Peyer's patch (tissue), 4 donors: ENCODE data around the gene C17orf78.

Experiments
- POLR2A ChIP-seq, 2 donors: fragments of 450-650 bp; IDR thresholded peaks; one replicate each; pipeline ENCODE4 v1.5.1; 2017; ENCODE audit warnings: antibody characterized with exemption in 2 of 2, mild to moderate bottlenecking in 2 of 2, moderate library complexity in 2 of 2
- TF ChIP-seq, protein P1 (sequence below), 6 experiments: fragments of 450-650 bp in 4 of 6; fragments of 200-600 bp in 2 of 6; sonication (generic) in 1 of 6; IDR thresholded peaks; one replicate each; pipeline ENCODE4 v1.5.1; 2017 to 2019; ENCODE audit warnings: antibody characterized with exemption in 6 of 6, mild to moderate bottlenecking in 3 of 6, moderate library complexity in 1 of 6

DNA sequence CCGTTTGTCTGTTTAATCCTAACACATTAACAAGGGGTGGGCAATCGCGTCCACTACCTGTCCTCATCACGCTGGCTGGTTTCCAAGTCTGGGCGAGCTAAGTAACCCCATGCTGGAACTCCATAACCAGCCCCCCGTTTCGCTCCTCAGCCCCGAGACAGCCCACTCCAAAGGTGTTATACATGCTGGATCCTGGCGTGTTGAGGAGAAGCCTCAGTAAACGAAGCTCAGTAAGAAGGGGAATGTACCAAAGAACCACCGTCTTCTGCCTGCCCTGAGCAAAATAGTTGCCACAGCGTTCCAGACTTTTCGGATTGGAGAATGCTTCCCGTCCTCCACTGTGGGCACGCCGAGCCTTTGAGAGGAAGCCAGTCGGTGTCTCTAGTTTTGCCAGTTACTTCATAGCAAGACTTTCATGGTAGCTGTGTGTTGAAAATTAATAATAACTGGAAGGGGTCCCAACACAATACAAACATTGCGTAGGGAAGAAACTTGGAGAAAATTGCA, 16.1 kb upstream of the C17orf78 start:
- TF ChIP-seq POLR2A (IDR thresholded peaks at IDR 0.05), result no peak
- TF ChIP-seq, protein P1, sequence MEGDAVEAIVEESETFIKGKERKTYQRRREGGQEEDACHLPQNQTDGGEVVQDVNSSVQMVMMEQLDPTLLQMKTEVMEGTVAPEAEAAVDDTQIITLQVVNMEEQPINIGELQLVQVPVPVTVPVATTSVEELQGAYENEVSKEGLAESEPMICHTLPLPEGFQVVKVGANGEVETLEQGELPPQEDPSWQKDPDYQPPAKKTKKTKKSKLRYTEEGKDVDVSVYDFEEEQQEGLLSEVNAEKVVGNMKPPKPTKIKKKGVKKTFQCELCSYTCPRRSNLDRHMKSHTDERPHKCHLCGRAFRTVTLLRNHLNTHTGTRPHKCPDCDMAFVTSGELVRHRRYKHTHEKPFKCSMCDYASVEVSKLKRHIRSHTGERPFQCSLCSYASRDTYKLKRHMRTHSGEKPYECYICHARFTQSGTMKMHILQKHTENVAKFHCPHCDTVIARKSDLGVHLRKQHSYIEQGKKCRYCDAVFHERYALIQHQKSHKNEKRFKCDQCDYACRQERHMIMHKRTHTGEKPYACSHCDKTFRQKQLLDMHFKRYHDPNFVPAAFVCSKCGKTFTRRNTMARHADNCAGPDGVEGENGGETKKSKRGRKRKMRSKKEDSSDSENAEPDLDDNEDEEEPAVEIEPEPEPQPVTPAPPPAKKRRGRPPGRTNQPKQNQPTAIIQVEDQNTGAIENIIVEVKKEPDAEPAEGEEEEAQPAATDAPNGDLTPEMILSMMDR (IDR thresholded peaks at IDR 0.05), result no peak
